HepG2 (cell line): Measurements from ENCODE around the gene ZBTB20. TPM values are rescaled to one million over a fixed set of nuclear protein-coding genes. Genes with fewer than 3 reads are reported as not detected.

Experiments
- ATAC-seq: fragments of 200-7000 bp; cut with Tn5 transposase; 3 replicates; pipeline ENCODE4 v1.9.1; 2020; ENCODE audit warnings: mild to moderate bottlenecking, moderate library complexity
- BruUV-seq: library from RNA; stranded (reverse); fragments of 400-500 nt; replicated peaks from 2 replicates; lab custom pipeline; 2021; lab: Mats Ljungman, UMichigan
- CTCF ChIA-PET: fragments of 300-600 bp; formaldehyde crosslinking; extraction: SDS; loops from one replicate; lab custom pipeline; 2021; ENCODE audit warnings: low total read pairs, inconsistent platforms, low intra/inter-chr PET ratio; lab: Yijun Ruan, JAX
- POLR2A ChIA-PET: fragments of 350-600 bp; sonication (Branson Sonifier 250); formaldehyde crosslinking; loops from one replicate; lab custom pipeline; 2020; ENCODE audit warnings: antibody characterized with exemption, inconsistent platforms; lab: Yijun Ruan, JAX
- DNase-seq: peaks from one replicate; pipeline ENCODE4 v3.0.0-alpha.2; 2015; ENCODE audit warnings: low spot score
- FAIRE-seq: peaks from 3 replicates; lab custom pipeline; 2011; peaks lifted over from hg19 to GRCh38; lab: Jason Lieb, UNC
- H2AFZ ChIP-seq: one replicate; pipeline ENCODE4 v1.6.1; 2011; ENCODE audit warnings: low read length, inconsistent platforms
- H3K27ac ChIP-seq: fragments of 300-600 bp; 3 replicates; pipeline ENCODE4 v1.8.0; 2011; ENCODE audit warnings: mixed run types, mild to moderate bottlenecking, mixed read lengths, low read length, inconsistent platforms; ENCODE audit not compliant: insufficient read depth; ENCODE audit errors: extremely low read length
- H3K27me3 ChIP-seq, 2 experiments: fragments of 200-600 bp in 1 of 2; 2 replicates in 1 of 2; 3 replicates in 1 of 2; pipeline versions ENCODE4 v1.6.0 to v1.8.0; 2011; ENCODE audit warnings: low read length in 2 of 2, mild to moderate bottlenecking in 2 of 2, moderate library complexity in 2 of 2, inconsistent platforms in 1 of 2; ENCODE audit not compliant: insufficient read depth in 2 of 2, control insufficient read depth in 1 of 2
- H3K36me3 ChIP-seq, 2 experiments: fragments of 200-600 bp in 1 of 2; replicated peaks in 1 of 2; 2 replicates in 1 of 2; 3 replicates in 1 of 2; pipeline versions ENCODE4 v1.5.1 to v1.8.0; 2011; ENCODE audit warnings: low read length in 2 of 2, inconsistent platforms in 1 of 2; ENCODE audit not compliant: insufficient read depth in 2 of 2, control insufficient read depth in 1 of 2
- H3K4me1 ChIP-seq: 2 replicates; pipeline ENCODE4 v1.5.1; 2012; ENCODE audit warnings: low read length, inconsistent platforms; ENCODE audit not compliant: insufficient read depth
- H3K4me2 ChIP-seq: 2 replicates; pipeline ENCODE4 v1.6.0; 2011; ENCODE audit warnings: low read depth, low read length, inconsistent platforms
- H3K4me3 ChIP-seq, 3 experiments: fragments of 200-600 bp in 1 of 3; sonication (generic), shearing (Covaris generic) in 1 of 3; replicated peaks in 1 of 3; 2 replicates each; pipeline ENCODE4 v1.5.1; 2011 to 2016; ENCODE audit warnings: low read length in 3 of 3, inconsistent platforms in 2 of 3, low read depth in 2 of 3, mild to moderate bottlenecking in 2 of 3, control low read depth in 1 of 3, mixed read lengths in 1 of 3; ENCODE audit not compliant: insufficient read depth in 1 of 3
- H3K79me2 ChIP-seq: one replicate; pipeline ENCODE4 v1.6.1; 2011; ENCODE audit warnings: low read length, inconsistent platforms; ENCODE audit not compliant: insufficient read depth
- H3K9ac ChIP-seq: 2 replicates; pipeline ENCODE4 v1.6.0; 2011; ENCODE audit warnings: mild to moderate bottlenecking, low read depth, low read length, inconsistent platforms; ENCODE audit not compliant: insufficient read depth
- H3K9me3 ChIP-seq: 2 replicates; pipeline ENCODE4 v1.5.1; 2012; ENCODE audit warnings: mild to moderate bottlenecking, low read length
- H4K20me1 ChIP-seq: 2 replicates; pipeline ENCODE4 v1.6.0; 2011; ENCODE audit warnings: inconsistent platforms, mild to moderate bottlenecking, low read length, moderate library complexity; ENCODE audit not compliant: insufficient read depth
- CEBPB ChIP-seq: IDR thresholded peaks from 2 replicates; pipeline ENCODE4 v1.6.1; 2011; ENCODE audit warnings: low read depth, low read length, improper control_type of control experiment, borderline replicate concordance
- GPN1 ChIP-seq: sonication (generic); formaldehyde crosslinking; IDR thresholded peaks from 2 replicates; pipeline ENCODE4 v1.5.1; 2020; ENCODE audit warnings: missing genetic modification reagents, borderline replicate concordance
- HDAC1 ChIP-seq: sonication (generic); formaldehyde crosslinking; IDR thresholded peaks from 2 replicates; pipeline ENCODE4 v1.5.1; 2020; ENCODE audit warnings: mild to moderate bottlenecking, missing genetic modification reagents
- ISL2 ChIP-seq: sonication (generic); formaldehyde crosslinking; IDR thresholded peaks from 2 replicates; pipeline ENCODE4 v1.5.0; 2020; ENCODE audit warnings: missing genetic modification reagents
- NR2F6 ChIP-seq, 2 experiments: IDR thresholded peaks; 2 replicates each; pipeline ENCODE4 v1.6.1; 2016; ENCODE audit warnings: antibody characterized with exemption in 1 of 2, mild to moderate bottlenecking in 1 of 2
- ZNF460 ChIP-seq: sonication (generic); formaldehyde crosslinking; IDR thresholded peaks from 2 replicates; pipeline ENCODE4 v1.5.1; 2020; ENCODE audit warnings: missing genetic modification reagents, mild to moderate bottlenecking, borderline replicate concordance
- ZNF670 ChIP-seq: sonication (generic); formaldehyde crosslinking; IDR thresholded peaks from 2 replicates; pipeline ENCODE4 v1.8.0; 2022; ENCODE audit warnings: mild to moderate bottlenecking, missing genetic modification reagents, borderline replicate concordance
- WGBS: methylation state at CpG from one replicate; pipeline ENCODE4 v1.1.6; 2017; ENCODE audit warnings: low lambda C conversion rate; 5-methylcytosine and 5-hydroxymethylcytosine counted together
- in situ Hi-C: cut with HindIII; loops from 2 replicates; pipeline ENCODE4 v1.10.0; 2017; ENCODE audit warnings: low pct_unique_long_range_greater_than_20kb; ENCODE audit not compliant: extremely low pct_ligation_motif_present
- intact Hi-C: fragments of 100-400 bp; cut with micrococcal nuclease; formaldehyde crosslinking; loops from one replicate; pipeline ENCODE4 v1.10.0; 2022; ENCODE audit not compliant: unreplicated experiment
- polyA plus RNA-seq, 8 experiments: library from polyadenylated mRNA; depleted of rRNA in 3 of 8; stranded (reverse) in 7 of 8; unstranded in 1 of 8; fragments of >200 nt; fragmentation: Illumina TruSeq in 4 of 8; extraction: Trizol in 4 of 8; gene quantifications; 2 replicates each; pipeline versions ENCODE4 v1.2.1 to v1.2.3, GENCODE V29; 2011 to 2016; ENCODE audit warnings: low read depth in 4 of 8, missing spikeins in 1 of 8, mixed read lengths in 1 of 8; ENCODE audit not compliant: insufficient read depth in 1 of 8
- total RNA-seq, 5 experiments: library from RNA; depleted of rRNA; stranded (reverse); fragments of >200 nt; fragmentation: Illumina TruSeq; extraction: Trizol; gene quantifications; 2 replicates each; pipeline ENCODE4 v1.2.3, GENCODE V29; 2016; ENCODE audit warnings: low read depth in 1 of 5

ZBTB20 gene
- total and polyA plus RNA-seq, 2 of the 13 experiments (the other 11 are each of a cell fraction or from before 2014, with no cell fraction given): 1.9 to 8.8 TPM

DNA sequence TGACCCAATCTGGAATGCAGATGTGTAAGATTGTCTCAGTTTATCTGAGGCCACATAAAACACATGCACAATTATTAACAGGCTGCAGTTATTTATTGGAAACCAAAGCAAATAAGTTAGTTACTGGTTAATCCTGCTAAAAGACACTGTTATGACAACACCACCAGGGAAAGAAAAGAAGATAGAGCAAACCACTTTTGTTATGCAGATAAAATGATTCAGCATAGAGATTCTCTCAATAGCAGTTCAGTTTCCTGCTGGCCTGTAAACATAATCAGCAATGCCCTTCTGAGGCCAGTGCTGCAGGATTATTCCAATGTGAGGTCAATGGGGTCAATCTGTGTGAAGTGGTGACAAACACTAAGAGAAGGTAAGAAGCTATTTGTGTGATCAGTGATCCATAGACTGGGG, 244.4 kb downstream of the ZBTB20 start (continued):
- TF ChIP-seq ISL2 (CRISPR knock-in tag) (no peak), NR2F6 (IDR thresholded peaks at IDR 0.05) (peak; percentile 43; the same call in 1 of the 2 replicates), NR2F6 (CRISPR knock-in tag; IDR thresholded peaks at IDR 0.05) (no peak)

DNA sequence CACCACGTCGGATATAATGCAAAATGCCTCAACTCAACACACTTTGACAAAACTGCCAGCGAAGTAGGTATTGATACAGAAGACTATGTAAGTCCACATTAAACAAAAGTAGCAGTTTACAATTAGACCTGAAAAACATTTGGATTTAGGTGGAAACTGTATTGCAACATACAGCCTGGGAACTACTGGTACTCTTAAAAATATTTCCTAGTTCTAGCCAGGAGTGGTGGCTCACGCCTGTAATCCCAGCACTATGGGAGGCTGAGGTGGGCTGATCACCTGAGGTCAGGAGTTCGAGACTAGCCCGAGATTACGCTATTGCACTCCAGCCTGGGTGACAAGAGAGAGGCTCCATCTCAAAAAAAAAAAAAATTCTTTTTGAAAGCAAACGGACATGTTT, 246.2 kb downstream of the ZBTB20 start:
- intact Hi-C loops (no loop called here), in situ Hi-C loops (no loop called here)
- H3K4me2 ChIP-seq: peak overlapping the region; percentile 86
- WGBS: 9% methylated on average over 8 of the region's 8 CpGs
- ChIA-PET CTCF (no interaction called here), POLR2A (no interaction called here)
- no peaks in the 10 kb centered on the region for H3K36me3 ChIP-seq
- no peaks in the 10 kb centered on the region for H3K79me2 ChIP-seq
- peak overlapping the region; percentile 29 for H2AFZ ChIP-seq
- FAIRE-seq (no peak), DNase-seq (no peak), ATAC-seq (peak; percentile 9; the same call in 2 of the 3 replicates)
- peak overlapping the region; percentile 67 for H3K9ac ChIP-seq
- peaks cover 39% of the 10 kb centered on the region for H3K4me1 ChIP-seq
- no peaks in the 10 kb centered on the region for H3K9me3 ChIP-seq
- no peaks in the 10 kb centered on the region for H3K27me3 ChIP-seq
- TF ChIP-seq GPN1 (CRISPR knock-in tag): no peak
- TF ChIP-seq ZNF670 (CRISPR knock-in tag): 0 out of 2 replicates have a peak, but pooled peaks have one; percentile 2
- TF ChIP-seq ZNF460: peak; percentile 88; the same call in 1 of the 2 replicates
- TF ChIP-seq CEBPB: peak; percentile 38; the same call in 1 of the 2 replicates
- peak; percentile 27; the same call in 1 of the 2 replicates for TF ChIP-seq HDAC1
- H4K20me1 ChIP-seq: no peaks in the 10 kb centered on the region
- peak overlapping the region; percentile 1 to 67 (median 46) for H3K4me3 ChIP-seq
- BruUV-seq: no TSS peak
- H3K27ac ChIP-seq: peak overlapping the region; percentile 73
